ENCODE results near the gene ATF7IP2.
"Not testable (repeated sequence)": the region's sequence is repeated elsewhere in the genome, so short reads cannot be mapped to it uniquely, and the experiment has no call there.

The ATF7IP2 gene

GRCh38 chr16:10383626-10384025, 2.2 kb upstream of the ATF7IP2 start:
- DNase-seq = no peak

- DNase-seq = no peak
These were observed 748 bp downstream of the ATF7IP2 start for GRCh38 chr16:10386517-10387100.

GRCh38 chr16:10387188-10387617, 1.3 kb downstream of the ATF7IP2 start:
- DNase-seq = no peak

GRCh38 chr16:10388988-10389387, 3.1 kb downstream of the ATF7IP2 start:
- no peak for DNase-seq

GRCh38 chr16:10390330-10390729, 4.5 kb downstream of the ATF7IP2 start:
- DNase-seq = no peak

GRCh38 chr16:10390867-10391266, 5.0 kb downstream of the ATF7IP2 start:
- DNase-seq = no peak

- DNase-seq = no peak
These were observed 5.5 kb downstream of the ATF7IP2 start for GRCh38 chr16:10391339-10391738.

- DNase-seq = no peak
These were observed 17.1 kb downstream of the ATF7IP2 start for GRCh38 chr16:10402975-10403374.

- DNase-seq = no peak
These were observed 19.6 kb downstream of the ATF7IP2 start for GRCh38 chr16:10405386-10405939.

- no peak for DNase-seq
These were observed 23.0 kb downstream of the ATF7IP2 start for GRCh38 chr16:10408824-10409381.

- DNase-seq = not testable (repeated sequence)
These were observed 23.9 kb downstream of the ATF7IP2 start for GRCh38 chr16:10409713-10410112.

- DNase-seq = no peak
These were observed 24.6 kb downstream of the ATF7IP2 start for GRCh38 chr16:10410469-10410868.

GRCh38 chr16:10412935-10413601, 27.2 kb downstream of the ATF7IP2 start:
- no peak for DNase-seq

- DNase-seq = not testable (repeated sequence)
These were observed 32.3 kb downstream of the ATF7IP2 start for GRCh38 chr16:10418204-10418603.

GRCh38 chr16:10419701-10420100, 33.8 kb downstream of the ATF7IP2 start:
- no peak for DNase-seq

GRCh38 chr16:10421596-10421995, 35.7 kb downstream of the ATF7IP2 start:
- no peak for DNase-seq

GRCh38 chr16:10428433-10429168, 42.7 kb downstream of the ATF7IP2 start:
- DNase-seq = no peak

- not testable (repeated sequence) for DNase-seq
These were observed 43.6 kb downstream of the ATF7IP2 start for GRCh38 chr16:10429299-10429969.

GRCh38 chr16:10441726-10442125, 55.9 kb downstream of the ATF7IP2 start:
- no peak for DNase-seq

- no peak for DNase-seq
These were observed 61.4 kb downstream of the ATF7IP2 start for GRCh38 chr16:10447289-10447688.

GRCh38 chr16:10452208-10453158, 66.6 kb downstream of the ATF7IP2 start:
- not testable (repeated sequence) for DNase-seq

- DNase-seq = no peak
These were observed 67.3 kb downstream of the ATF7IP2 start for GRCh38 chr16:10453159-10453510.

Measured in NCI-H1092 (cell line).